Measurements from ENCODE around the gene AMPD1. TPM values are rescaled to one million over a fixed set of nuclear protein-coding genes. Genes with fewer than 3 reads are reported as not detected.
A peak's percentile ranks its signal among the peaks of the same experiment; 100 is the strongest.

The AMPD1 gene
- total RNA-seq, result not detected

- no peaks in the 10 kb centered on the region for H3K4me1 Mint-ChIP-seq (ENCODE audit: low read depth)
- H3K9me3 Mint-ChIP-seq, result no peaks in the 10 kb centered on the region
- intact Hi-C loops (cut with micrococcal nuclease), result no loop called here
- CTCF ChIA-PET, result no interaction called here
- H3K27me3 Mint-ChIP-seq (ENCODE audit: low read depth), result peaks cover 3% of the 10 kb centered on the region
- DNase-seq, result no peak
- no peaks in the 10 kb centered on the region for H3K36me3 Mint-ChIP-seq (ENCODE audit: low read depth)
- no peak within 1 kb of the TSS for H3K27ac Mint-ChIP-seq
- no peak within 1 kb of the TSS for H3K4me3 Mint-ChIP-seq
Observed at GRCh38 chr1:114695430-114696058, at the start of gene AMPD1. AMPD1 (minus strand) TSS chr1:114695546; CDS start chr1:114695471, 75 bp downstream.

- CTCF ChIA-PET, result no interaction called here
- DNase-seq, result no peak
- Mint-ChIP-seq H3K27me3 (ENCODE audit: low read depth) (no peaks in the 10 kb centered on the region), H3K4me3 (no peak overlapping the region), H3K27ac (no peak overlapping the region), H3K4me1 (ENCODE audit: low read depth) (peaks cover 53% of the 10 kb centered on the region), H3K36me3 (ENCODE audit: low read depth) (peaks cover 39% of the 10 kb centered on the region), H3K9me3 (no peaks in the 10 kb centered on the region)
- intact Hi-C loops (cut with micrococcal nuclease), result no loop called here
Observed at GRCh38 chr1:114741963-114742746, 46.8 kb upstream of the AMPD1 start.

GRCh38 chr1:114740331-114740730, 45.0 kb upstream of the AMPD1 start:
- Mint-ChIP-seq H3K4me3 (no peak overlapping the region), H3K27ac (peak overlapping the region; percentile 53), H3K9me3 (no peaks in the 10 kb centered on the region), H3K27me3 (ENCODE audit: low read depth) (no peaks in the 10 kb centered on the region), H3K36me3 (ENCODE audit: low read depth) (peaks cover 50% of the 10 kb centered on the region), H3K4me1 (ENCODE audit: low read depth) (peaks cover 34% of the 10 kb centered on the region)
- intact Hi-C loops (cut with micrococcal nuclease), result no loop called here
- no peak for DNase-seq
- CTCF ChIA-PET, result no interaction called here

GRCh38 chr1:114737314-114737849, 42.0 kb upstream of the AMPD1 start:
- peaks cover 52% of the 10 kb centered on the region for H3K36me3 Mint-ChIP-seq (ENCODE audit: low read depth)
- intact Hi-C loops (cut with micrococcal nuclease), result no loop called here

GRCh38 chr1:114735479-114735878, 40.1 kb upstream of the AMPD1 start:
- Mint-ChIP-seq H3K36me3 (ENCODE audit: low read depth) (peaks cover 57% of the 10 kb centered on the region), H3K27me3 (ENCODE audit: low read depth) (no peaks in the 10 kb centered on the region), H3K4me3 (no peak overlapping the region), H3K9me3 (no peaks in the 10 kb centered on the region), H3K27ac (no peak overlapping the region), H3K4me1 (ENCODE audit: low read depth) (peaks cover 9% of the 10 kb centered on the region)
- CTCF ChIA-PET, result no interaction called here
- no peak for DNase-seq
- intact Hi-C loops (cut with micrococcal nuclease), result no loop called here

More at GRCh38 chr1:114737314-114737849, 42.0 kb upstream of the AMPD1 start:
- Mint-ChIP-seq H3K4me1 (ENCODE audit: low read depth) (peaks cover 15% of the 10 kb centered on the region), H3K27ac (no peak overlapping the region), H3K9me3 (no peaks in the 10 kb centered on the region), H3K27me3 (ENCODE audit: low read depth) (no peaks in the 10 kb centered on the region), H3K4me3 (no peak overlapping the region)
- CTCF ChIA-PET, result interaction anchor here (0.9 kb wide), 1 partner anchor 14 kb away, joined by 3 read pairs; no protein-coding TSS in a partner anchor
- no peak for DNase-seq

GRCh38 chr1:114729782-114730181, 34.4 kb upstream of the AMPD1 start:
- Mint-ChIP-seq H3K27ac (no peak overlapping the region), H3K4me1 (ENCODE audit: low read depth) (peaks cover 8% of the 10 kb centered on the region), H3K9me3 (no peaks in the 10 kb centered on the region), H3K27me3 (ENCODE audit: low read depth) (no peaks in the 10 kb centered on the region), H3K36me3 (ENCODE audit: low read depth) (peaks cover 57% of the 10 kb centered on the region), H3K4me3 (no peak overlapping the region)
- intact Hi-C loops (cut with micrococcal nuclease), result loop anchor here (2.0 kb wide), 1 partner anchor 17 kb away; no protein-coding TSS in a partner anchor
- CTCF ChIA-PET, result no interaction called here
- no peak for DNase-seq

GRCh38 chr1:114728553-114728952, 33.2 kb upstream of the AMPD1 start:
- H3K4me1 Mint-ChIP-seq (ENCODE audit: low read depth), result peaks cover 9% of the 10 kb centered on the region
- H3K27me3 Mint-ChIP-seq (ENCODE audit: low read depth), result no peaks in the 10 kb centered on the region
- H3K4me3 Mint-ChIP-seq, result no peak overlapping the region
- H3K9me3 Mint-ChIP-seq, result no peaks in the 10 kb centered on the region
- intact Hi-C loops (cut with micrococcal nuclease), result no loop called here
- H3K36me3 Mint-ChIP-seq (ENCODE audit: low read depth), result peaks cover 53% of the 10 kb centered on the region
- no peak for DNase-seq
- CTCF ChIA-PET, result interaction anchor here (0.7 kb wide), 2 partner anchors 104 to 446 kb away, joined by 3 read pairs; no protein-coding TSS in a partner anchor
- H3K27ac Mint-ChIP-seq, result peak overlapping the region; percentile 44

GRCh38 chr1:114725230-114725629, 29.9 kb upstream of the AMPD1 start:
- H3K4me1 Mint-ChIP-seq (ENCODE audit: low read depth), result peaks cover 2% of the 10 kb centered on the region

GRCh38 chr1:114723915-114724314, 28.6 kb upstream of the AMPD1 start:
- H3K4me1 Mint-ChIP-seq (ENCODE audit: low read depth), result peaks cover 14% of the 10 kb centered on the region
- CTCF ChIA-PET, result no interaction called here
- no peaks in the 10 kb centered on the region for H3K27me3 Mint-ChIP-seq (ENCODE audit: low read depth)
- peaks cover 56% of the 10 kb centered on the region for H3K36me3 Mint-ChIP-seq (ENCODE audit: low read depth)
- H3K27ac Mint-ChIP-seq, result peak overlapping the region; percentile 21
- intact Hi-C loops (cut with micrococcal nuclease), result loop anchor here (1.0 kb wide), 1 partner anchor 19 kb away; no protein-coding TSS in a partner anchor
- no peak for DNase-seq
- H3K4me3 Mint-ChIP-seq, result no peak overlapping the region
- no peaks in the 10 kb centered on the region for H3K9me3 Mint-ChIP-seq

More at GRCh38 chr1:114725230-114725629, 29.9 kb upstream of the AMPD1 start:
- H3K9me3 Mint-ChIP-seq, result no peaks in the 10 kb centered on the region
- CTCF ChIA-PET, result no interaction called here
- no peak overlapping the region for H3K27ac Mint-ChIP-seq
- intact Hi-C loops (cut with micrococcal nuclease), result no loop called here
- DNase-seq, result no peak
- peaks cover 54% of the 10 kb centered on the region for H3K36me3 Mint-ChIP-seq (ENCODE audit: low read depth)
- H3K4me3 Mint-ChIP-seq, result no peak overlapping the region
- H3K27me3 Mint-ChIP-seq (ENCODE audit: low read depth), result no peaks in the 10 kb centered on the region

GRCh38 chr1:114723457-114723856, 28.1 kb upstream of the AMPD1 start:
- H3K36me3 Mint-ChIP-seq (ENCODE audit: low read depth), result peaks cover 56% of the 10 kb centered on the region
- CTCF ChIA-PET, result no interaction called here
- no peak overlapping the region for H3K4me3 Mint-ChIP-seq
- DNase-seq, result no peak
- H3K27me3 Mint-ChIP-seq (ENCODE audit: low read depth), result no peaks in the 10 kb centered on the region
- peak overlapping the region; percentile 21 for H3K27ac Mint-ChIP-seq
- no peaks in the 10 kb centered on the region for H3K9me3 Mint-ChIP-seq
- intact Hi-C loops (cut with micrococcal nuclease), result no loop called here
- peaks cover 16% of the 10 kb centered on the region for H3K4me1 Mint-ChIP-seq (ENCODE audit: low read depth)

GRCh38 chr1:114720492-114720891, 25.1 kb upstream of the AMPD1 start:
- Mint-ChIP-seq H3K36me3 (ENCODE audit: low read depth) (peaks cover 52% of the 10 kb centered on the region), H3K9me3 (no peaks in the 10 kb centered on the region), H3K27me3 (ENCODE audit: low read depth) (no peaks in the 10 kb centered on the region), H3K4me3 (no peak overlapping the region), H3K4me1 (ENCODE audit: low read depth) (peaks cover 23% of the 10 kb centered on the region), H3K27ac (no peak overlapping the region)
- no peak for DNase-seq
- CTCF ChIA-PET, result interaction anchor here (1.1 to 1.3 kb wide), 2 partner anchors 11 to 98 kb away, joined by 3 to 4 read pairs; no protein-coding TSS in a partner anchor
- intact Hi-C loops (cut with micrococcal nuclease), result no loop called here

- CTCF ChIA-PET, result no interaction called here
Observed at GRCh38 chr1:114719424-114719787, 24.1 kb upstream of the AMPD1 start.

More at GRCh38 chr1:114719424-114719787, 24.1 kb upstream of the AMPD1 start:
- no peak overlapping the region for H3K4me3 Mint-ChIP-seq
- no peak for DNase-seq
- intact Hi-C loops (cut with micrococcal nuclease), result no loop called here
- peaks cover 23% of the 10 kb centered on the region for H3K4me1 Mint-ChIP-seq (ENCODE audit: low read depth)
- H3K27me3 Mint-ChIP-seq (ENCODE audit: low read depth), result no peaks in the 10 kb centered on the region
- H3K9me3 Mint-ChIP-seq, result no peaks in the 10 kb centered on the region
- peaks cover 45% of the 10 kb centered on the region for H3K36me3 Mint-ChIP-seq (ENCODE audit: low read depth)
- H3K27ac Mint-ChIP-seq, result peak overlapping the region; percentile 64
